Activated gamma-delta T cell treated with Interleukin-2 at 50 U/mL for 16 hours (primary cell): ENCODE results near the gene SSR1.

ENCODE experiments used
- DNase-seq: peaks from one replicate; pipeline ENCODE4 v3.0.0-alpha.2; 2020

The SSR1 gene

GRCh38 chr6:7254980-7255835 lies 57.8 kb downstream of the SSR1 start:
- DNase-seq = no peak

- DNase-seq = no peak
These were observed 60.6 kb downstream of the SSR1 start for GRCh38 chr6:7252390-7252789.

DNA sequence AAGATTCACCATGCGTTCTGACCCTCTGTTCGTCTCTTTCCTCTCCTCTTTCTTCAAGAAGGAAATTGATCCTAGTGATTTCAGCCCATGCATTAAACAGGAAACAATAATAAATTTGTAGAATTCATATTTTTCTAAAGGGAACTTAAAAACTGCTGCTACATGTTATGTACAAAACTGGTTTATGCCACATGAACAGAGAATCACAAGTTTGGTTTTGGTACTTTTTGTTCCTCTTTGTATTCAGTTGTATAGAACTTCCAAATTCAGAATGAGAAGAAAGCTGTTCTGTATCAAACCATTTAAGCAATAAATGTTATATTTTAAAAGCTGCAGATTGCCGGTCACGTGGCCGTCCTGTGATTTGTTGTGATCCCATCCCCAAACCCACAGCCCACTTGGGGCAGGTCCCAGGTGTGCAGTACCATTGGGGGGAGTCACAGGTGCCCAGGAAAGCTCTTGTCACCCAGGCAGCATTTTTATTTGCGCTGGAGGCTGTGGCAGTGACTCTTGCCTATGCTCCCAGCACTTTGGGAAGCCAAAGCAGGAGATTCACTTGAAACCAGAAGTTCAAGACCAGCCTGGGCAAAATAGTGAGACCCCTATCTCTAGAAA lies 61.2 kb downstream of the SSR1 start:
- no peak for DNase-seq

- DNase-seq = no peak
These were observed 62.2 kb downstream of the SSR1 start for GRCh38 chr6:7250812-7251211.

DNA sequence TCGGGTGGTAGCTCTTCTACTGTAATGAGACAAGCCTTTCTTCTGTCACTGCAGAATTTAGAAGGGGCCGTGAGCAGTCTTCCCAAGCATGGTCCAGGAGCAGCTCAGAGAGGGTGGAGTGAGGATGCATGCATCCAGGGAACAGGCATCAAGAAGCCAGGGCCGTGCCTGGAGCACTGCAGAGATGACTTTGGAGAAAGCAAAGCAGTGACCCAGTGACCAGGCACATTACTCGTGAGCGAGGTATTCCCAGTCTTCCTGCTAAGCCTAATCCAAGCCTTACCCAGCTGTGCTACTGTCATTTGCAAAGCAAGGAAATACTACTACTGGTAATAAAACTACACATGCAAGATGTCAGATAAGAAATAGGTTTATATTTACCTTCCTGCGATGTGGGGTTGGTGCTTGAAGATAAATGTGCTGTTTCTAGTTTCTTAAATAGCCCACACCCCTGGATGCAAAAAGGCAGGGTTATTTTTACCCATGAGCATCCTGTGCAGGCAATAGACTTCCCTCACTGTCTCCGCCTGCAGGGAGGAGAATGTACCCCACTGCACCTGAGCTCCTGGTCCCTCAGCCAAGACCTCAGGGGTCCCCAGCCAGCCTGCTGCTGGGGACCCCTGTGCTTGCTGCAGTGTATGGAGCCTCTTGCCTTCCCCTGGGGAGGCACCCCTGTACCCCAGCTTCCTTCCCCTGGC lies 62.9 kb downstream of the SSR1 start:
- DNase-seq = no peak

- DNase-seq = no peak
These were observed 63.6 kb downstream of the SSR1 start for GRCh38 chr6:7249391-7249790.

DNA sequence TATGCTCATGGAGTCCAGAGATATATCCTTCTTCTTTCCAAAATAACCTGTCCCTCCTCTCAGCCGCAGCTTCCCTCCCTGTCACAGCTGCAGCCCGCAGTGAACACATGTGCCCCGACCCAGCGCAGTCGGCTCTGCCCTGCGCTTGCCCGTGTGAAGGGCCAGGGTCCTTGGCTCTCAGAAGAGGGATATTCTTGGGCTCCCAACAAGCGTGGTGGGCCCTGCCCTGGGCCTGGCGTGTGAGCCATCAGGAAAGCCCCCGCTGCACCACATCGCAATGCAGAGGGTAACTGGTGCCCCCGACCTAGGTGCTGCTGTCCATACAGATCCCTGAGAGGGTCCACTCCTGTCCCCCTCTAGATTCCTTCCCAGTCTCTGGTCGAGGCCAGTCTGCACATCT lies 65.2 kb downstream of the SSR1 start:
- no peak for DNase-seq

GRCh38 chr6:7247179-7247456 lies 65.9 kb downstream of the SSR1 start:
- no peak for DNase-seq

DNA sequence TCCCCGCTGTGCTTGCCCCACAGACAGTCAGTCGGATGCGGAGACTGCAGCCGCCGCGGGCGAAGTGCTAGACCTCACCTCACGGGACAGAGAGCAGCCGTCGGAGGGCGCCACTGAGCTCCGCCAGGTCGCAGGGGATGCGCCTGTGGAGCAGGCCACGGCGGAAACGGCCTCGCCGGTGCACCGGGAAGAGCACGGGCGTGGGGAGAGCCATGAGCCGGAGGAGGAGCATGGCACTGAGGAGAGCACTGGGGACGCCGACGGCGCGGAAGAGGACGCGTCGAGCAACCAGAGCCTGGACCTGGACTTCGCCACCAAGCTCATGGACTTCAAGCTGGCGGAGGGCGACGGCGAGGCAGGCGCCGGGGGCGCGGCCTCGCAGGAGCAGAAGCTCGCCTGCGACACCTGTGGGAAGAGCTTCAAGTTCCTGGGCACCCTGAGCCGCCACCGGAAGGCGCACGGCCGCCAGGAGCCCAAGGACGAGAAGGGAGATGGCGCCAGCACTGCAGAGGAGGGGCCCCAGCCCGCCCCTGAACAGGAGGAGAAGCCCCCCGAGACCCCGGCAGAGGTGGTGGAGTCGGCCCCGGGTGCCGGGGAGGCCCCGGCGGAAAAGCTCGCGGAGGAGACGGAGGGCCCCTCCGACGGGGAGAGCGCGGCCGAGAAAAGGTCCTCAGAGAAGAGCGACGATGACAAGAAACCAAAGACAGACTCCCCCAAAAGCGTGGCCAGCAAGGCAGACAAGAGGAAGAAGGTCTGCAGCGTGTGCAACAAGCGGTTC lies 66.4 kb downstream of the SSR1 start:
- DNase-seq = no peak

DNA sequence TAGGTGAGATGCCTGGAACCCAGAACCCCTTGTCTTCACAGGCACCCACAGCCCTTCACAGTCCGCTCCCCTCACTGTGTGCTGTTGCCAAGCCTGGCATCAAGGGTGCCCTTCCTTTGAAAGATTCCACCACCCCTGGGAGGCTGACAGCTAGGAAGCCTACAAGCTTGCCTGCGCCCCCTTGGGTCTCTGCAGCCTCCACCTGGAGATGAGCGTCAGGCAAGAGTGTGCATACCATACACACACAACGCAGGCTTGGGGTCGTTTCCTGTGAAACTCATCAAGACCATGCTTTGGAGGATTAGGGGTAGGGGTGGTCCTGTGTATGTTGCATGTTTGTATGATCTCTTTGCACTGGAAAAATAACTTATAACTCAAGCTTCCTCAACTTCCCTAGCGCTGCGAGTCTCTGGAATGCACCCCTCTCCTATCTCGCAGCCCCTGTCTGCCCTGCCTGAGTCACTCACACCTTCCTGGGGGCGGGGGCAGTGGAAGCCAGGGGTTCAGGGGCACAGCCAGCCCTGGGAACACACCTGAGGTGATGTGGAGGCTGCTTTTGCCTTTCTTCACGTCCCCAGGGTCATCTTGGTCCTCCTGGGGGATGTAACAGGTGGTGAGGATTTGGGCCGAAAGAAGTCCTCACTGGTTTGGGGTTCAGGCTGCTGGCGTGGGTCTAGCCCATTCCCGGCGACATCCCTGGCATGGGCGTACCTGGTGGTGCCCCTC lies 67.2 kb downstream of the SSR1 start:
- no peak for DNase-seq

GRCh38 chr6:7243179-7243981 lies 69.6 kb downstream of the SSR1 start:
- DNase-seq = peak; percentile 46

DNA sequence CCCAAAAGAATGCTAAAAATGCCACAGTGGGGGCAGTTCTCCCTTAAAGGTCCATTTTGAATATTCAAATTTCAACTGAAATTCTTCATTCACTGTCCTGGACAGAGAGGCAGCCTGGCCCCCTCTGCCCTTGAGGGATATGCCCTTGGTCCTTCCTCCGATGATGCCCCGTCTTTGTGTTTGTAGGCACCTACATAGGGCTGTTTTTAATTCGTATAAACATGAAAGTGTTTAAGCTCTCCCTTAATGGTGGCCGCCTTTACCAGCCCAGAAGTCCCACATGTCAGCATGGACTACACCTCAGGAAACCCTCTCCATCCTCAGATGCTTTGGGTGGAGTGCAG lies 70.2 kb downstream of the SSR1 start:
- no peak for DNase-seq

DNA sequence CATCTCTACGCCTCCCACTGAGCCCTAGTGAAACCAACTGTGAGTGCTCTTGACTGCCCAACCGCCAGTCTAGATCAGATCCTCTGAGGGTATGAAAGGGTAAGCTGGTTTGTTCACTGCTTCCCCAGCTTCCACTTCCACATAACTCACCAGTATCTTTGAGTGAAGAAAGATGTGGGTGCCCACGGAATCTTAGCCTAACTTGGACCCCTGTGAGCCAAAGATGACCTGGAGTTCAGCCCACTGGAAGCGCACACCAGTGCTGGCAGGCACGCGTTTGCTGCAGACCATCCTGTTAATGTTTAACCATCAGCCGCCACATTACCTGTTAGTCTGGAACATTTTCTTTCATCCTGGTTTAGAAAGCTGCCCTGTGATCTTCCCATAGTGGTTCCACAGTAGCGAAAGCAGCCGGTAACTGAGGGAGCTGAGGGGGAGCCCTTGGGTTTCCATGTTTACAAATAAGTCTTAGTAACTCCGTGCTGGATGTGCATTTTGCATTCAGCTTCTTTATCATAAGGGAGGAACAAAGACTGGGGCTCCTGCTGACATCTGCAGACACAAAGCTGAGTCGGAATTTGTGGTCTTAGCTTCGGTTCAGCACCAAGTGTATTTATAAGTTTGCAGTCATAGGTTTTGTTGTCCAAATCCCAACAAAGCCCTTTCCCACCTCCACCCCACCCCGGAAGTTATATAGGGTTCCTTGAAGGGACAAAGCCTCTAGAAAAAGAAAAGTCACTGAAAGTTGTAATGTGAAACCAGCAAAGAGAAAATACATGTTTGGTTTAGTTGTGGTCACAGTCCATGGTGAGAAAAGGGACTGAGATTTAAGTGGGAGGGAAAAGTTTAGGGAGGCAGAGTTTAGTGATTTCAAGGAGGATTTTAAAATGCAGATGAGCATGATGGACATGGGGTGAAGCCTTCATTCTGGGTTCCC lies 71.0 kb downstream of the SSR1 start:
- no peak for DNase-seq

- DNase-seq = no peak
These were observed 71.8 kb downstream of the SSR1 start for GRCh38 chr6:7241160-7241559.

DNA sequence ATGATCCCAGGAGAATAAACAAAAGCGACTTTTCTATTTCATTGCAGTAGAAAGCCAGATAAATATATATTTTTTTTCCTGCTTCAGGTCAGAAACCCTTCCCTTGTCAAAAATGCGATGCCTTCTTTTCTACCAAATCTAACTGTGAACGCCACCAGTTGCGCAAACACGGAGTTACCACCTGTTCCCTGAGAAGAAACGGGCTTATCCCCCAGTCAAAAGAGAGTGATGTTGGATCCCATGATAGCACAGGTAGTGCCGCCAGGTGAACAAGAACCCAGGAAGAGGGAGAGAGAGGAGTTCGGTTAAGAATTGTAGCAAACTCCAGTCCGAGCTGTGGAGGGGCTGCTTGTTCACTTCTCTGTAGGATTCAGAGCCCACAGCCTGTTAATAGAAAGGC lies 72.6 kb downstream of the SSR1 start:
- no peak for DNase-seq

GRCh38 chr6:7239590-7239948 lies 73.4 kb downstream of the SSR1 start:
- DNase-seq = no peak

- peak; percentile 57 for DNase-seq
These were observed 74.0 kb downstream of the SSR1 start for GRCh38 chr6:7238900-7239589.

DNA sequence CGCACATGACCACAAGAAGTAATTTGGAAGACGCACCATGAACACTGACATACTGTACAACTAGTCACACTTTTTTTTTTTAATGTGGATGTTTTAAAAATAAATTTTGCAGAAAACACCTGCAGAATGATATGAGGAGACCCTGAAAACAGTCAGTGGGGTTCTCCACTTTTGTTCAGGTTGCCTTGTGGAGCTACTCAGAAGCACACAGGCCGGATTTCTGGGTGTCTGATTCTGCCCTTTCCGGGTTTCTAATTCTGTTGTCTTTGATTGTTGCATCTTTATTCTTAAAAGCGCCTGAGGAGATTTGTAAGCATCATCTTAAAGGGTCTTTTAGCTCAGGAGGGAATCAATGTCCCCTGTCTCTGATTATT lies 74.5 kb downstream of the SSR1 start:
- DNase-seq = no peak

DNA sequence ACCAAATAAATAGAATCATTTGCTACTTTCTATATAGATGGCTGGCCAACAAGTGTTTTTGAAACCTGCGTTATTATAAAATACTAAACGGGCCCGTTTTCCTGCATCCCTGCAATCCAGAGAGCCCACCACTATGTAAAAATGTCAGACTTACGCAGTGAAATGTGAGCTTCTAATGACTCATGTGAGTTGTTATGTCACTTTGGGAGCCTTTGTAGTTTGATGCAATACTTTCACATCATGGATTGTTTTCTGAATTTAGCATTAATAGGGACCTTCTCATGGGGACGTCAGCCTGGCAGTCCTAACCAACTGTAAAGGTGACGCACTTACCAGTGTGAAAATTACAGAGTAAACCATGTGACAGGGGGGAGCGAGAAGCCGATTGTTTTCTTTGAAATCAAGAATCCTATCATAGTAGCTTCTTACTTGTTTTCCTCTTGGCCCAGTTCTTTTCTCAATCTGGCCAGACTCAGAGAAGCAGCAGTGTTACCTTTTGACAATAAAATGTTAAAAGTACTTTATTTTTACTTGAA lies 75.3 kb downstream of the SSR1 start:
- no peak for DNase-seq
